Uterus (tissue), 4 donors: ENCODE data around the gene KIAA1549. TPM values are rescaled to one million over a fixed set of nuclear protein-coding genes. Genes with fewer than 3 reads are reported as not detected.

Experiments
- DNase-seq, 2 donors: peaks; one replicate each; pipeline ENCODE4 v3.0.0-alpha.2; 2019 to 2020
- H3K27ac ChIP-seq, 2 donors: fragments of 200-600 bp; sonication (generic); 1 replicate in 1 of 2; 2 replicates in 1 of 2; pipeline ENCODE4 v1.5.1; 2016 to 2018
- H3K27me3 ChIP-seq, 2 donors: fragments of 200-600 bp; sonication (generic); one replicate each; pipeline ENCODE4 v1.5.1; 2018 to 2019; ENCODE audit warnings: control low read depth in 1 of 2
- H3K36me3 ChIP-seq, 2 donors: fragments of 200-600 bp; sonication (generic); one replicate each; pipeline ENCODE4 v1.5.1; 2019; ENCODE audit warnings: control low read depth in 1 of 2
- H3K4me1 ChIP-seq, 2 donors: fragments of 200-600 bp; sonication (generic); one replicate each; pipeline ENCODE4 v1.5.1; 2018 to 2019; ENCODE audit warnings: control low read depth in 1 of 2
- H3K4me3 ChIP-seq, 2 donors: fragments of 200-600 bp; sonication (generic); 1 replicate in 1 of 2; 2 replicates in 1 of 2; pipeline ENCODE4 v1.5.1; 2018 to 2019; ENCODE audit warnings: mild to moderate bottlenecking in 1 of 2
- H3K9me3 ChIP-seq, 2 donors: fragments of 200-600 bp; sonication (generic); one replicate each; pipeline ENCODE4 v1.5.1; 2019; ENCODE audit warnings: control low read depth in 1 of 2
- POLR2A ChIP-seq, 2 donors: fragments of 450-650 bp; IDR thresholded peaks; one replicate each; pipeline ENCODE4 v1.6.1; 2016; ENCODE audit warnings: antibody characterized with exemption in 2 of 2, mild to moderate bottlenecking in 1 of 2, moderate library complexity in 1 of 2
- intact Hi-C: fragments of 100-400 bp; cut with DNase I; formaldehyde crosslinking; loops from one replicate; pipeline ENCODE4 v1.15.1; 2023; ENCODE audit warnings: low total_unique reads
- total RNA-seq, 4 donors: library from RNA; depleted of rRNA in 3 of 4; stranded (reverse); fragments of >200 nt in 3 of 4; gene quantifications; one replicate each; pipeline versions ENCODE4 v1.1.0 to v1.2.4, GENCODE V29; 2014 to 2023
- TF ChIP-seq, protein P1 (sequence below), 4 experiments: fragments of 200-600 bp in 2 of 4; fragments of 450-650 bp in 2 of 4; sonication (generic) in 2 of 4; IDR thresholded peaks; one replicate each; pipeline ENCODE4 v1.5.1; 2016 to 2019; ENCODE audit warnings: antibody characterized with exemption in 4 of 4, mild to moderate bottlenecking in 2 of 4, moderate library complexity in 1 of 4
- donor health status: DM: yes; HTN: yes; CAD: no.

KIAA1549 gene
- total RNA-seq, 4 donors from 2014 or later = 1.2 to 8.6 (median 3.8) TPM

DNA sequence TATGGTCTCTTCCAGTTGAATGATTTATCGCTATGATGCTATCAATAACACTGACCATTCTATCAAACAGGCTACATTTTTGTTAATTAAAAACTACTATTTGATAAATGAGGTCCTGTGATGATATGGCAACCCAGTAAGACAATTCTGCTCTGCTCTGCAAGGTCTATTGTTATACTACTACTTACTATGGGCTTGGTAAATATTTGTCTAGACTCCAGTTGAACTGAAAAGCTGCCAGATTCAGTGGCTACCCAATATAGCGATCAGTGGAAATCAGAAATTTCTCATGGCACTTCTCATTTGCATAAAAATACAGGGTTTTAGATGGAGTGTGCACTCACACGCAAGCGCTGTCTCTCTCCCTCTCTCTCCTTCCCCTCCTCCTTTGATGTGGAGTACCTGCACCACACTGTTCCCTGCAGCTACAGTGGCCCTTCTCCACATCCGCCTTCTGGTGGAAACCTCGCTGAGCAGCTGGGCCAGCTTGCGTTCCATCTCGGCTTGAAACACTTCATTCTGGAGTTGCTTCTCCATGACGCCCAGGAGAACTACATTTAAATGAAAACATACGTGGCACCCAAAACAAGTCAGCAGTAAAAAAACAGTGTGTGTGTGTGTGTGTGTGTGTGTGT lies 77.9 kb downstream of the KIAA1549 start:
- TF ChIP-seq, protein P1, sequence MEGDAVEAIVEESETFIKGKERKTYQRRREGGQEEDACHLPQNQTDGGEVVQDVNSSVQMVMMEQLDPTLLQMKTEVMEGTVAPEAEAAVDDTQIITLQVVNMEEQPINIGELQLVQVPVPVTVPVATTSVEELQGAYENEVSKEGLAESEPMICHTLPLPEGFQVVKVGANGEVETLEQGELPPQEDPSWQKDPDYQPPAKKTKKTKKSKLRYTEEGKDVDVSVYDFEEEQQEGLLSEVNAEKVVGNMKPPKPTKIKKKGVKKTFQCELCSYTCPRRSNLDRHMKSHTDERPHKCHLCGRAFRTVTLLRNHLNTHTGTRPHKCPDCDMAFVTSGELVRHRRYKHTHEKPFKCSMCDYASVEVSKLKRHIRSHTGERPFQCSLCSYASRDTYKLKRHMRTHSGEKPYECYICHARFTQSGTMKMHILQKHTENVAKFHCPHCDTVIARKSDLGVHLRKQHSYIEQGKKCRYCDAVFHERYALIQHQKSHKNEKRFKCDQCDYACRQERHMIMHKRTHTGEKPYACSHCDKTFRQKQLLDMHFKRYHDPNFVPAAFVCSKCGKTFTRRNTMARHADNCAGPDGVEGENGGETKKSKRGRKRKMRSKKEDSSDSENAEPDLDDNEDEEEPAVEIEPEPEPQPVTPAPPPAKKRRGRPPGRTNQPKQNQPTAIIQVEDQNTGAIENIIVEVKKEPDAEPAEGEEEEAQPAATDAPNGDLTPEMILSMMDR (IDR thresholded peaks at IDR 0.05) = no peak
- TF ChIP-seq POLR2A (IDR thresholded peaks at IDR 0.05) = no peak
- Histone ChIP-seq H3K4me1 (no peaks in the 10 kb centered on the region), H3K4me3 (no peak overlapping the region), H3K9me3 (no peaks in the 10 kb centered on the region), H3K36me3 (no peaks in the 10 kb centered on the region), H3K27ac (no peak overlapping the region), H3K27me3 (no peaks in the 10 kb centered on the region)
- DNase-seq = no peak
- intact Hi-C loops = no loop called here

DNA sequence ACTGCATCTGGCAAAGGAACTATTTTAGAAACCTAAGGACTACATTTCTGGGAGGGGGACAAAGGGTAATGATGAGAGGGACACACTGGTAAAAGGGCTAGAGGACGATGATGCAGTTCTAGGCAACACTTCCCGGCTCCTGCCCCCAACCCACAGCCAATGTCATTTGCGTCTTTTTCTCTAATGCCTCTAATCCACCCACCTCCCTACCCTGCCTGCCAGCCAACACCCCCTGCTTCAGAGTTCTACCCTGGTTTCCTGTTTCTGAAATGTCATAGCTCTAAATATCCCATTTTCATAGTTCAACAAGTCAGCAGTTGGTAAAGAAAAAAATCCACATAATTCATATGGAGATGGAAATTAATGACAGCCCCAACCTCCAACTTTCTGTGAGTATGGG lies 79.0 kb downstream of the KIAA1549 start:
- Histone ChIP-seq H3K36me3 (no peaks in the 10 kb centered on the region), H3K4me1 (no peaks in the 10 kb centered on the region), H3K27ac (no peak overlapping the region), H3K9me3 (no peaks in the 10 kb centered on the region), H3K27me3 (no peaks in the 10 kb centered on the region), H3K4me3 (no peak overlapping the region)
- no peak for DNase-seq
- intact Hi-C loops = no loop called here
- TF ChIP-seq POLR2A (IDR thresholded peaks at IDR 0.05) = no peak
- TF ChIP-seq, protein P1 (IDR thresholded peaks at IDR 0.05) = no peak

DNA sequence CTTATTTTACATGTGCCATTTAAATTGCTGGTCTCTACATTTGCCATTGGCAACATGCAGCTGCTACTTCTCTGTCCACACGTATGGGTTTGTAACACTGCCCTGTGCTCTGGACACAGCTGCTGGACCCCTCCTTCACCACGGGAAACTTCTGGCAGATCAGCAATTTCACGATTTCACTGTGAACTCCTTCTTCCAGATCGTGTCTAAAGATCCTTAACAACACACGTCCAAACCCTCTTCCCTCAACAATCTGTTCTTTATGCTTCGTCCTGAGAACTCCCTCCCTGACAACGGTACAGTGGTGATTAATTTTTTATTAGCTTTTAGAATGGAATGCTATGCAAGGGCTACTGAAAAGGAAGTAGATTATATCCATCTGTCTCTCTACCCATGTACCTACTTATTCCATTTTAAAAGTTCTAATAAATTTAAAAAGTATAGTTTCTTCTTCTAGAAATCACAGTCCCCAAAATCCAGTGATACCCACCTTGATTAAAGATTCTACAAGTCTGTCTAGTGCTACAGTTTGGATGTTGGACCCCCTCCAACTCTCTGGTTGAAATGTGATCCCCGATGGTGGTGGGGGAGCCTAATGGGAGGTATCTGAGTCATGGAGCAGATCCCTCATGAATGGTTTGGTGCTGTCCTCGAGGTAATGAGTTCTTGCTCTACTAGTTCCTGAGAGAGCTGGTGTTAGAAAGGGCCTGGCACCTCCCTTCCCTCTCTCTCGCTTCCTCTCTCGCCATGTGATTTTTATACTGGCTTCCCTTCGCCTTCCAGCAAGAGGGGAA lies 81.0 kb downstream of the KIAA1549 start:
- DNase-seq = no peak
- H3K4me3 ChIP-seq = no peak overlapping the region
- H3K27ac ChIP-seq = no peak overlapping the region
- no peak for TF ChIP-seq POLR2A (IDR thresholded peaks at IDR 0.05)
- TF ChIP-seq, protein P1 (IDR thresholded peaks at IDR 0.05) = no peak
- no peaks in the 10 kb centered on the region for H3K4me1 ChIP-seq
- H3K36me3 ChIP-seq = no peaks in the 10 kb centered on the region
- intact Hi-C loops = no loop called here
- no peaks in the 10 kb centered on the region for H3K27me3 ChIP-seq
- H3K9me3 ChIP-seq = no peaks in the 10 kb centered on the region

DNA sequence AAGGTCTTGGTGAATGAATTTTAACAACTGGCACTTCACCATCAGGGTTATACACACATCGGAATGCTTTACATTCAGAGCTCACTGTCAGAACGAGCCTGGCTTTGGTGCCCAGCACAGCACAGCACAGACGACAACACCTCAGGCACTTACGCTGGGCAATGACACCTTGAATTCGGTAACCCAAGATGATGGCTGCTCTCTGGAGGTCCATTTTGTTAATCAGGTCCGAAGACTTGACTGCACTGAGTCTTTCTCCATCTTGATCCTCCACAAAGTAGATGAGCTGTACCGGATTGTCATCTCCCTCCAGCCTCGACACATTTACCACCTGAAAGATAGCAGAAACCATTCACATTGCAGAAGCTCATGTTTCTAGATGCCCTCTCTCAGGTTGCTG lies 82.4 kb downstream of the KIAA1549 start:
- intact Hi-C loops = no loop called here
- Histone ChIP-seq H3K27me3 (no peaks in the 10 kb centered on the region), H3K4me1 (no peaks in the 10 kb centered on the region), H3K27ac (no peak overlapping the region), H3K9me3 (no peaks in the 10 kb centered on the region), H3K4me3 (no peak overlapping the region), H3K36me3 (no peaks in the 10 kb centered on the region)
- TF ChIP-seq, protein P1 (IDR thresholded peaks at IDR 0.05) = no peak
- TF ChIP-seq POLR2A (IDR thresholded peaks at IDR 0.05) = no peak
- DNase-seq = no peak

DNA sequence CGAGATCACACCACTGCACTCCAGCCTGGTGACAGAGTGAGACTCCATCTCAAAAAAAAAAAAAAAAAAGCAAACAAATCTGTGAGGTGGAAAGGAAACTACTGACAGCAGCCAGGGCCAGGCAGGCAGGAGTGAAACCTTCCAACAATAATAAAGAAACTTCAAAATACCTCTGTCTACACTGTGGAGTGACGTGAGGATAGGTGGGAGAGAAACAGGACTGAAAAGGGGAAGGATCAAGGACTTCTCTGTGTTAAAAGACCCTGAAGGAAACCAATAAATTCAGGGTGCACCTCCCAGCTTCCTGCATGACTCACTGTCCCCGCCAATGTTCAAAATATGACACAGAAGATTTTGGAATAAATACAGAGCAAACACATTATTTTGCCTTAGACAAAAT lies 82.9 kb downstream of the KIAA1549 start:
- Histone ChIP-seq H3K9me3 (no peaks in the 10 kb centered on the region), H3K27me3 (no peaks in the 10 kb centered on the region), H3K36me3 (no peaks in the 10 kb centered on the region), H3K4me3 (no peak overlapping the region), H3K4me1 (no peaks in the 10 kb centered on the region), H3K27ac (no peak overlapping the region)
- DNase-seq = no peak
- intact Hi-C loops = no loop called here
- TF ChIP-seq, protein P1 (IDR thresholded peaks at IDR 0.05) = no peak
- no peak for TF ChIP-seq POLR2A (IDR thresholded peaks at IDR 0.05)
